Middle frontal gyrus (tissue), 1 donor: ENCODE results near the gene ITPRIP.

Experiments used
- DNase-seq: peaks from one replicate; pipeline ENCODE4 v3.0.0-alpha.2; 2015; ENCODE audit warnings: low spot score; ENCODE audit errors: extremely low spot score

ITPRIP gene

DNA sequence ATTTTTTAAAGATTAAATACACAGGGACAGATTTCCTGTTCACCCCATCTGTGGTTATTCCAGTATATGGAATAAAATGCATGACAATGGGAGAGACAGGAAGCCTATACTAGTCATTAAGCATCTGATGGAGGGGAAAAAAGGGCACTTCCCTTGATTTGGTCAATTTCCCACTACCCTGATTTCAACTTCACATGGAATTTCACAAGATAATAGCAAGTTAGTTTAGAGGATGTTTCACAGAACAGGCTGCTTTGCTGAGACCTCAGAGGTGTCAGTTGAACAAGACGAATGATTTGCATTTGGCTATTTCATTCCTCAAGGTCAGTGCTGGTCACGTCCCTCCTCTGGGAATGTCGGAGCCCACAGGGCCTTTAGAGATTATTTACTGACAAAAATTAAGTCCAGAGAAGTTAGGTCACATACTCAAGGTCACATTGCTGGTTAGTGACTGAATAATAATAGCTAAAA lies 4.7 kb upstream of the ITPRIP start:
- no peak for DNase-seq

DNA sequence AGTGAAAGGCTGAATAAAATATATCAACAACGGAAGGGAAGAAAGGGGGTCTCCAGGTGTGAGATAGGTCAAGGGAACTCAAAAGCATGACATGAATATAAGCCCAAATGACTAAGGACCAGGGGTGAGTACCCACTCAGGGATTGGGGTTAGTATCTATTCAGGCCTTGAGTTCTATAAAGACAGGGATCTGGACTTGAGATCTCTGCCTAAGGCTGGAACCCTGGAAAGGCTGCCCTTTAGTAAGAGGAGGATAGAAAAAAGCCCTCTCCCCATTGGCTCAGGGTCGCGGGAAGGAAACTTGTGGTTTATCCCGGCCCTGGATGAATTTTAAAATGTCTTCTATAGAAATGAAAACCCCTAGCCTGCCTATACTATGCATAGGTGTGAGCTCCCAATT lies 2.4 kb upstream of the ITPRIP start:
- no peak for DNase-seq

- DNase-seq = no peak
Observed at GRCh38 chr10:104340111-104340526, 1.9 kb upstream of the ITPRIP start.

DNA sequence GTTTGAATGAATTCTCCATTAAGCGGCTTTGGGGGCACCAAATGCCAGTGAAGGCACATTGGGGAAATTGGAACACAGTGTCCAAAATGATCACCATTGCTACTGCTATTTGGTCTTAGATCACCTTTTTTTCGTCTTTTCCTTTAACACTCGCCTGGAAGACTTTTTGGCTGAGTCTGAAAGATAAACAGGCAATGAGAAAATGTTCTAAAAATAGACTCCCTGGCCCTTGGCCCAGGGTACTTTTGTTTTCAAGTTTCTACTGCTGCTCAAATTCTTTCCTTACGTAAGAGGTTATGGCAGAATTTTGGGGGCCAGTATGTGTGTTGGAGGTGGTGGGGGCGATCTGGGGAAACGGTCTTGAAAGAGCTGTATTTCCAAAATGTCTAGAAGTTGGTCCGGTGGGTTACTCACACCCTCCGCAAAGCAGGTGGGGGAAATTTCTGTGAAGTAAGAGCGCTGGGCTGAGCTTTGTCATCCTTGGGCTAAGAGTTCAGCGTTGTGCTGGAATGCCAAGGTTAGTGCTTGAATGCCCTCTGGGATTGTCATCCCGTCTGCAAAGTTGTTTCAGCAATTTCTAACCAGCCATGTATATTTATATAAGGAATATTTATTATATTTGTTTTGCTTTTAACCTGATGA lies 1.3 kb upstream of the ITPRIP start:
- no peak for DNase-seq

DNA sequence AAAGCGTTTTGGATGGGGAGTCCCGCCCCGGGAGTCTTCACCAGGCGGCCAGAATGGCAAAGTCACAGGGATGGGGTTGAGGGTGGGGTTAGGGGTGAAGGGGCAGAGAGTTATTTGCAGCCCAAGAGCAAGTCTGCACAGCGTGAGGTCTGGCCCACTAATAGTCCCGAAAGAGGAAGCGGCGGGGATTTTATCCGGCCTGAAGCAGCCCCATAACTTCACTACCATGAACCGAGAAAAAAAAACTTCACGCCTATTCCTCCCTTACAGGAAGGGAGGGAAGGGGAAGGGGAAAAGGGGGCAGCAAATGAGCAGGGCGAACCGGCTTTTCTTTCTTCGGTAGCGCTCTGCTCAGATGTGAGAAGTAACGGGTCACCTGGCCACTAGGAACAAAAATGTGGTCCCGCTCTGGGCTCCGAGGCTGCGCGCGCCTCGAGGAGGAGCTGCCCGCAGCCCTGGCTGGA lies 712 bp downstream of the ITPRIP start:
- DNase-seq = no peak

DNA sequence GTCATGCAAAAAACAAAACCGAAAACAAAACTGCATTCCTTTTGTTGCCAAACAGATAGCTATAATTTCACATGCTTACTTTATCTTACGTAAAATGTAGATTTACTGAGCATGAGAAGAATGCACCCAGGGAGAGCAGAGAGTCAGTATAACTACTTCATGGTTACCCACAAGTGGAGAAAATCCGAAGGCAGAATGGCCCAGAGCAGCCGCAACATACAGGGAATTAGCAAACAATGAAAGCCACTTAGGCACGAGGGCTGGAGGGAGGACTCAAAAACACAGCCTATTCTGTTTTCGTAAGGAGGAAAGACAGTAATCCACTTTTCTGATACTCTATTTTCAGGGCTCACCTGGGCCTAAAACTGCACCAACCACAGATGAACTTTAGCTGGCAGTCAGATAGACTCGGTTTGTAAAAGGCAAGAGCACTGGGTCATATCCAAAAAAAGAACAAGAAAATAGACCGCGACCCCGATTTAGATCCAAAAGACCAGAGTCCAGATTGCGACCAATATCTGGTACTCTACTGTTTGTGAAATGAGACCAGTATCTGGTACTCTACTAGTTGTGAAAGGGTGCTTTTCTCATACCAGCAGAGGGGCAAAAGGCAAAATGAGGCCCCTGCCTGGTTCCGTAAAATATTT lies 1.3 kb downstream of the ITPRIP start:
- no peak for DNase-seq

GRCh38 chr10:104334965-104335650 lies 3.2 kb downstream of the ITPRIP start:
- no peak for DNase-seq

GRCh38 chr10:104334561-104334960 lies 3.7 kb downstream of the ITPRIP start:
- no peak for DNase-seq

GRCh38 chr10:104333728-104334373 lies 4.4 kb downstream of the ITPRIP start:
- DNase-seq = no peak

- DNase-seq = no peak
Observed at GRCh38 chr10:104333032-104333727, 5.1 kb downstream of the ITPRIP start.

DNA sequence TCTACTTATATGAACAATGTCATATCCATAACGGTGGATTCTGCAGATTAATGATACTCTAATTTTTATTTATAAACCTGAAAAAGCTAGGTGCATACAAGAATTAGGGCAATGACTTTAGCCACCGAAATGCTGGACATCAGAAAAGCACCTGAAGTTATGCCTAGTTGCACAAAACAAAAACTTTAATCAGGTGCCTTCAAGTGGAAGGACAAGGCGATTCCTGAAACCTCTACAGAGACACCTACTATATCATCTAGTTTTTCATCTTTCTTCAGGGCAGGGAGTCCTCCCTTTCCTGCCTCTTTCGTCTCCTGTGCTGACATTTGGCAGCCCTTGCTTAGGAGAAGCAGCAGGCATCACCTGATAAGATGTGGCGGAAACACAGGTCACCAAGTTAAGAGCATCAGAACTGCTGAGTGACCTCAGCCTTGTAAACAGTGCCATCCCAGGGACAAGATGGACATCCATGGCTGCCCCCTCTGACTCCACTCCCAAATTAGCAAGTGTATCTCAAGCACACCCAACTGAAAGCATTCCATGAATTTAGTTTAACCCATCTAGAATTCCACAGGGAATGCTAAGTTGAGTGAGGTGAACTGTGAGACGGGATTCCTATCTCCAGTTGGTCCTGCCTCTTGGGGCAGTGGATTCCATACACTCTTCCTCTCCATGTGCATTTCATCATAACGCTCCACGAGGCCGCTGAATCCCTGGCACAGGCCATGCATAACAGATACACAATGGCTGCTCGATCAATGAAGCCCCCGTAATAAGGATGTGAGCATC lies 5.8 kb downstream of the ITPRIP start:
- DNase-seq = no peak

GRCh38 chr10:104331208-104331838 lies 6.9 kb downstream of the ITPRIP start:
- DNase-seq = no peak

GRCh38 chr10:104330168-104331110 lies 7.8 kb downstream of the ITPRIP start:
- no peak for DNase-seq

DNA sequence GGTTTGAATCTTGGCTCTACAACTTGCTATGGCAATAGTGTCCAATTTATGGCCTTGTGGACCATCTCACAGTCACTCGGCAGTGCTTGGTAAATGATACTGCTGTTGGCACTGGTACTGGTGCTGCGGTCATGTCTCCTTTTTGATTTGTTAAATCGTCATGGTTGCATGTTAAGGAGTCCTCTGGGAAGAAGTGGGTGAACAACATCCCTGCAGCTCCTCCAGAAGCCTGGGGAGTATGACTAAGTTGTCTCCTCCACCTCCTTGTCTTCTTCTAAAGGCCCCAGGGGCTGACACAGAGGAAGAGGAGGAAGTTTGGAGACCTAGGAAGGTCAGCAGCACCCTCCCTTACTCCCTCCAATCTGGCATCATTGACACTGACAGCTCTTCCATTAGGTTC lies 8.5 kb downstream of the ITPRIP start:
- DNase-seq = no peak

GRCh38 chr10:104328896-104329710 lies 9.2 kb downstream of the ITPRIP start:
- DNase-seq = peak; percentile 16

GRCh38 chr10:104328646-104328895 lies 9.7 kb downstream of the ITPRIP start:
- no peak for DNase-seq

DNA sequence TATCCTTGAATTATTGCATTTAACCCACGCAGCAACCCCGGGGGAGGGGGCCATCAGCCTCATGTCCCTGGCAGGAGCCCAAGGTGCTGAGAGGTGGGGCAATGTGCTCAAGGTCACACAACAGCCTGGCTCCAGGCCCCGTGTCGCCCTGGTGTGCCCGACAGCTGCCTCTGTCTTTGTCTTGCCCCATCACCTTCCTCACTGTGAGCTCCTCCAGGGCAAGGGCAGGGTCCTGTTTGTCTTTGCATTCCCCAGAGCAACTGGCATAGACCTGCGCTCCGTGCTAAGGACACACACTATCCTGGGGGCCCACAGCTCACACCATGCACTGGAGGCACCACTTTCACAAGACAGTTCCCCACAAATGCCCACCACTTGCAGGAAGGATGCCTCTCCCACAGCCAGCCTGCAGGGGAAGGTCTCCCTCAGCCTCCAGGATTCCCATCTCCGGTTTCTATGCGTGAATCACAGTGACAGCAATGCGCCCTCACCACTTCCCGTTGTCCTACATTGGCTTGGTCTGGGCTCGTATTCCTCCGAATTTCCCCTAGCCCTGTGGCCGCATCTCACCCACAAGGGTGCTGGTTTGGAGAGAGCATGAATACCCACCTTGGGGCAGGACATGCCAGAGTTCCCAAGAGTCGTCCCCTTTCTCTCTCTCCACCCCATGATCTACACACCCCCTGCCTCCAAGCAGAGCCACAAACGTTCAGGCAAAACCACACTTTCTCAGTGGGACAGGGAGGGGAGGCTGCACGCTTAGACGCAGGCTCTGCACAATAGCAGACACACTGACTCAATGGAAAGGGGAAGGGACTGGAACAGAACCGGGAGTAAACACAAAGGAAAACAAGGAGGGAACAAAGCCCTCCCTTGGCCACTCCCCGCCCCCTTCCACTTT lies 10.3 kb downstream of the ITPRIP start:
- no peak for DNase-seq
